Measurements from ENCODE around the gene FHOD3.

DNA sequence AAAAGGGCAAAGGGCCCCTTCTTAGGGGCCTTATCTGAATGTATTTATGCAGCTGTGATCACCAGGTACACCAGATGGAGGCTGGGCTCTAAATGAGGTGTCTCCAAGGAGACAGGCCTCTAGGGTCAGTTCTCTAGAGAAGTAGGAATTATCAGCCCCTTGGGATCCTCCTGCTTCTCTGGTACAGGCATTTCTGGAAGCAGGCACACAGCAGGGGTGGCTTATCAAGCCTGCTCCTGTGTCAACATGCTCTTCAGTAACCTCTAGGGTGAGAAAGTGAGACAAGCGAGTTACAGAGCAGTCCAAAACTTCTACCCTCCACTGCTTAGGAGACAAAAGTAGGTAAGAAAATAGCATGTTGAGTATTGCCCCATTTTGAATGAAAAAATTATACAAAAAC lies 517.5 kb downstream of the FHOD3 start:
- TF ChIP-seq POLR2A (IDR thresholded peaks at IDR 0.05; ENCODE audit: low read depth, low read length), result no peak
- TF ChIP-seq POLR2AphosphoS5 (IDR thresholded peaks at IDR 0.05; ENCODE audit: low read depth, low read length), result no peak

Measured in GM12892 (cell line).